ENCODE results near the gene TSN.
"Not testable (repeated sequence)": the region's sequence is repeated elsewhere in the genome, so short reads cannot be mapped to it uniquely, and the experiment has no call there.

- TF ChIP-seq CTCF (IDR thresholded peaks at IDR 0.05; ENCODE audit: low read depth, low read length, poor library complexity, severe bottlenecking); EZH2phosphoT487 (IDR thresholded peaks at IDR 0.05; ENCODE audit: borderline replicate concordance, low read length): not testable (repeated sequence)
These were observed 57.6 kb downstream of the TSN start for GRCh38 chr2:121813083-121813482.

Measured in DOHH2 (cell line).